GM19025 (cell line): ENCODE measurements around the gene LRRC28.

Experiments
- ATAC-seq: cut with Tn5 transposase; IDR thresholded peaks from one replicate; pipeline ENCODE4 v1.9.1; 2021; ENCODE audit warnings: mild to moderate bottlenecking, low read depth, moderate library complexity; ENCODE audit not compliant: unreplicated experiment

The LRRC28 gene

DNA sequence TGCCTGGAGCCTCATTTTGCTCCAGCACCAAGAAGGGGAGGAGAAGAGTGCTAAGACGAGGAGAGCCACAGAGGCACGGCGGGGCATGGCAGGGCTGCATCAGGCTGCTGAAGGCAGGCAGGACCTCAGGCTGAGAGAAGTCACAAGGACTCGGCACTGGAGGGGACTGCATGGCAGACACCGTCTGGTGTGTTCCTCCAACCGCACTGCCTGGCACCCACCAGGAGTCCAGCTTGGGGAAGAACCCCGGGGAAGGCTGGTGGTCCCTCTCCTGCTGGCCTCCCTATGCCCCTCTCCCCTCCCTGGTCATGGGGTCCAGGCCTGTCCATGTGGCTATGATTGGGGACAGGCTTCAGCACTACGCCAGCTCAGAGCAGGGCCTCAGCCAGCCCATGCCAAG, 161.3 kb downstream of the LRRC28 start:
- no peak for ATAC-seq

DNA sequence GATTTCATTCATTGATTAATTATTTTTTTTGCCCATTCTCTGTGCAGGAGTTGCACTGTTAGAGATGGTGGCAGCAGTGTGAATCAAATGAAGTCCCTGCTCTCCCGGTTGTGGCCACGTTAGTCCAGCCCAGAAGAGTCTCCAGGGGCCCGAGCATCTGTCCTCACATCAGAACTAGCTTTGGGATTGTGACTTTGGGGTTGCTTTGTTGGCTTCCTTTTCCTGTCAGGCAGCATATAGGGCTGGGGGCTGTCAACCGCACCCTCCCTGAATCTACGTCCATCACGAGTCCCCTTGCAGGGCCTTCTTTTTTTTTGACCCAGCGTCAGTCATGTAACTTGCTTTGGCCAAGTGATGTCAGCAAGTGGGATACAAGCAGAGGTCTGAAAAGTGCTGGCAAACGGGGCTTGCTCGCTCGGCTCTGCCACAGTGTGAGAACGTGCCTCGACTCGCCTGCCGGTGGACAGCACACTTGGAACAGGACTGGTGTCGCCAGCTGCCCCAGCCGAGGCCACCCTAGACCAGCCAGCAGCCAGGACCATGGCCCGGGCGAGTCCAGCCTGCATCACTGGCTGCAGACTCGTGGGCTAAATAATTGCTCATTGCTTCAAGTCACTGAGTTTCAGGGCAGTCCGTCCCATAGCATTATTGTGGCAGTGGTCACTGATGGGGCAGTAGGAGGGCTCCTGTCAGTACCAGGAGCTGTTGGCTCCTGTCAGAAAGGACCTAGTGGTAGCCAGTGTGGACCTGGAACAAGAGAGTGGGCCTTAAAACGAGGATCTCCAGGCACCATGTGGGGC, 162.9 kb downstream of the LRRC28 start:
- ATAC-seq = no peak

DNA sequence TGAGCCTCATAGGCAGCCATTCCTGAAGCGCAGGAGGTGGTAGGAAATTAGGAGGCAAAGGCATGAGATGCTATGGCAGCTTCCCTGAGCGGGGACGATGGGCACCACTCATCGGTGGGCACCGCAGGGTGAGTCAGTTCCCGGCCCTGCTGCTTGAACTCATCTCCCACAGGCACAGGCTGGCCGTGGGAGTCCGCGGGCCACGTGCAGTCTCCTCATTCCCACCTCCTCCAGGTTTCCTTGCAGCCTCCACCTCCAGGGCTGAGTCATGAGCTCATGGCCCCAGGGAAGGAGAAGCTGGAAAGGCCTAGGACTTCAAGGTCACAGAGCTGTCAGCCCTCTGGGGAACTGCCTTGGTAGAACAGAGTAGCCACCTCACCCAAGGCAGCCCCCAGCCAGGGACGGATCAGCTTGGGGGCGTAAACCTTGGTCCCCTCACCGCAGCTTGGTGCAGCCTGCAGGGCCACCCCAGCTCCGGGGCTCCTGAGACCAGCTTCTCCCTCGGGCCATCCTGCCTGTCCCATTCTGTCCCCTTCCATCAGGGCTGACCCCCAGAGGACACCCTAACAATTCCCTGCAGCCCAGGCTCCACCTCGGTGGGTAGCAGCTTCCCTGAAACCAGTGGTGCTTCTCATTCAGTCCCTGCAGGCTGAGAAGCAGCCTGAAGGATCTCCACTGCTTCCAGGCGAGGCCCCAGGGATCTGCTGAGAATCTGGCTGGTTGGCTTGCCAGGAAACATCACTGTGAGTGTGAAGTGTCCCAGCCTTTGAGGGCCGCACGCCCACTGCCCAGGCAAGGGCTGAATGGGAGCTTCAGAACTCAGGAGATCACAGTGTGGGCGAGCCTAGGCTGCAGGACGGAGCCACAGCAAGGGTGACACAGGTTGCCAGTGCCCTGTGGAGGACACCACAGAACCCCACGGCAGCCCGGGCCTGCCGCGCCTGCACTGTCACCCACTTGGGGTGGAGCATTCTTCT, 163.8 kb downstream of the LRRC28 start:
- no peak for ATAC-seq

DNA sequence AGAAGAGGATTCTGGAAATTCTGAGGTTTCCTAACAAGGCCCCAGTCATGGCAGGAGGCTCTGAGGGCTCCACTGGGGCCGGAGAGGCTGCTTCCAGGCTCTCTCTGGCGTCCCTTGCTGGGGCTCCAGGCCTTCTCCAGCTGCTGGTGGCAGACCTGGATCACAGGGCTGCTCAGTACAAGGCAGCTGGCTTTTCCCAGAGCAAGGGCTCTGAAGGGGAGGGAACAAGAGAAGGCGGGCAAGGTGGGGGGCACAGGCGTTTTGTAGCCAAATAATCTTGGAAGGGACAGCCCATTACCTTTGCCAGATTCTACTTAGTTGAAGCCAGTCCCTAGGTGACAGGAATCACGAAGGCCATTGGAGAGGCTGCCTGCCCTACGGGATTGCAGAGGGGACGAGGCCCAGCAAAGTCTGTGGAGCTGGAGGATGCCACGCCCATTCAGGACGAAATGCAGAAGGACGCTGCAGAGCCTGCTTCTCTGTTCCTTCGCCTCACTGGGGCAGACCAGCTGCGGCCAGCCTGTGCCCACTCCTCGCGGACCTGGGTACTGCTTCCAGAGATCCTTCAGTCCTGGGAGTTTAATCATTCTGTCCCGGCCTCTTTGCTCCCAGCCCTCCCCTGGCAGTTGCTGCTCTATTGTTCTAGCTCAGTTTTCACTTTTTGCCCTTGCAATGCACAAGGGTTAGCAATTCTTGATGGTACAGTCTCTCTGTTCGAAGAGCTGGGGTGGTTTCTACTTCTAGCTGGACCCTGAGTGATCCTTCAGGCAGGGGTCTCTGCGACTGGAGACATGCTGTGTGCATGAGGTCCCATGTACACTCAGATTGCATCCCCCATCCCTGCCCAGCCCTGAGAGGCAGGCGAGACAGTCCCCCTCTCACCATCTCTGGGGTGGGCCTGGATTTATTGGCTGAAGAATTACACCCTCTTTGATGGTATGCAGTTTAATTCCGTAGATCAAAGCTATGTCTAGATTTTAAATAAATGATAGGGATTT, 165.2 kb downstream of the LRRC28 start:
- ATAC-seq = no peak

DNA sequence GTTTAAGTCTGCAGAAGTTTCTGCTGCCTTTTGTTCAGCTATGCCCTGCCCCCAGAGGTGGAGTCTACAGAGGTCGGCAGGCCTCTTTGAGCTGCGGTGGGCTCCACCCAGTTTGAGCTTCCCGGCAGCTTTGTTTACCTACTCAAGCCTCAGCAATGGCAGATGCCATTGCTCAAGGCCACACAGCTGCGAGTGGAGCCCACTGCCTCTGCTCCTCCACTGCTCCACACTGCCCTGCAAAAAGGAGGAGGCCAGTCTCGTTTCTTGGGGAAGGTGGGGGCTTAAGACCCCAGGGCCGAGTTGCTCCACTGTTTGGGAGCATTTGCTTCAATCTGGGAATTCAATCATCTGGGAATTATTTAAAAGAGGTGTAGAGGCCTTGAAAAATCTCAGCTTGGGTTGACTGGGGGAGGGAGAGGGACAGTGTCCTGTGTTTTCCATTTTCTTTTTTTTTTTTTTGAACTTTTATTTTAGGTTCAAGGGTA, 169.9 kb downstream of the LRRC28 start:
- no peak for ATAC-seq

DNA sequence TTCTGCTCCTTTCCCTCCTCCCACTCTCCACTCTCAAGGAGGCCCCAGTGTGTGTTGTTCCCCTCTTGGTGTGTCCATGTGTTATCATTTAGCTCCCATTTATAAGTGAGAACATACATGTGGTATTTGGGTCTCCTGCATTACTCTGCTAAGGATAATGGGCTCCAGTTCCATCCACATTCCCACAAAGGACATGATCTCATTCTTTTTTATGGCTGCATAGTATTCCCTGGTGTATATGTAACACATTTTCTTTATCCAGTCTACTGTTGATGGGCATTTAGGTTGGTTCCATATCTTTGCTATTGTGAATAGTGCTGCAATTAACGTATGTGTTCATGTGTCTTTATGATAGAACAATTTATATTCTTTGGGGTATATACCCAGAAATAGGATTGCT, 170.5 kb downstream of the LRRC28 start:
- ATAC-seq = no peak

DNA sequence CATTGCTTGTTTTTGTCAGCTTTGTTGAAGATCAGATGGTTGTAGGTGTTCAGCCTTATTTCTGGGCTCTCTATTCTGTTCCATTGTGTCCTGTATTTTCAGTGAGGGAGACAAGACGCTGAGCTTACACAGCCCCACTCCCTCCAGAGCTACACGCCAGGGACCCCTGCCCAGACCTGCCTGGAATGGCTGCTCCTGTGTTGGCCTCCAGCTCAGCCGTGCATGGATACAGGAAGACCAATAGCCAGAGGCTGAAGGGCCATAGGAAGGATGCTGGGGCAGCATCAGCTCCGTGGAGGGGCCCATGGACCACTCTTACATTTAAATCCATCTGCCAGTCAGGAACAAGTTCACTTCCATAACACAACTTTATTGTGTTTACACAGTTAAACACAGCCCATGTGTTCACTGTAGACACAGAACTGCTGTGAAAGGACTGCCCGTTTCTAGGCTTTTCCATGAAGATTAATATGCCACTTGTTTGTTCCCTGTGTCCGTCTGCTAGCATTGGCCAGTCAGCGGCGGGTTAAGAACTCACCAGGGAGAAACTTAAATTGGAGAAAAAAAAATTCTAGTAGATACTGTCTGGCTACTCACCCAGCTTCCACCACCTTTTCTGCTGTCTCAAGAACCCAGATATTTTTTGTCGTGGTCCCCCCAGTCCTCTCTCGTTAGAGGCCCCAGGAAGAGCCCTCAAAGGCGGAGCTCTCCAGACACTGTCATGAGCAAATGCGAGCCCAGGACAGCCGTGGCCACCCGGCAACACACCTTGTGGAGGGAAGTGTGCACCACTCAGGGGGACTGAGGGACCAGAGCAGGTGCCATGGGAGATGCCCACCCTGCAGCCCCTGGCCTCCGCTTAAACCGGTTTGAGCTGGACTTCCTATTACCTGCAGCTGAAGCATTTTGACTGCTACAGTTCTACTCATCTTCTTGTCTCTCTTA, 172.2 kb downstream of the LRRC28 start:
- ATAC-seq = no peak

DNA sequence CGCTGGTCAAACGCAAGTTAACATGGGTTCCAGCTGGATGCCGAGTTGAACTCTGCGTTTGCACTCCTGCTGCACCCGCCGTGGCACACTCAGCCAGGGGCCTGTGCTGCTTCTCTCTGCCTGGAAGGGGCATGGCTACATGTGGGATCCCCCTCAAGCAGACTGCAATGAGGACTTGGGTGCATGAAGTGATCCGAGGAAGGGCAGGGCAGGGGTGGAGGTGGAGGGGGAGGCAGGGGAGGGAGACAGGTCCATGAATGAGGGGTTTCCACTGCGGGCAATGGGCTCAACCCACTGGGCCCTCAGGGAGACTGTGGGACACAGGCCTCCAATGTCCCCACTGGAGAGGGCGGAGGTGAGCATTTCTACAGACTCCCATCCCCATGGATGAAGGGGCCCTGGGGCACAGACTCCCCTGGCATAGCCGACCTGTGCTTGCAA, 172.9 kb downstream of the LRRC28 start:
- no peak for ATAC-seq

DNA sequence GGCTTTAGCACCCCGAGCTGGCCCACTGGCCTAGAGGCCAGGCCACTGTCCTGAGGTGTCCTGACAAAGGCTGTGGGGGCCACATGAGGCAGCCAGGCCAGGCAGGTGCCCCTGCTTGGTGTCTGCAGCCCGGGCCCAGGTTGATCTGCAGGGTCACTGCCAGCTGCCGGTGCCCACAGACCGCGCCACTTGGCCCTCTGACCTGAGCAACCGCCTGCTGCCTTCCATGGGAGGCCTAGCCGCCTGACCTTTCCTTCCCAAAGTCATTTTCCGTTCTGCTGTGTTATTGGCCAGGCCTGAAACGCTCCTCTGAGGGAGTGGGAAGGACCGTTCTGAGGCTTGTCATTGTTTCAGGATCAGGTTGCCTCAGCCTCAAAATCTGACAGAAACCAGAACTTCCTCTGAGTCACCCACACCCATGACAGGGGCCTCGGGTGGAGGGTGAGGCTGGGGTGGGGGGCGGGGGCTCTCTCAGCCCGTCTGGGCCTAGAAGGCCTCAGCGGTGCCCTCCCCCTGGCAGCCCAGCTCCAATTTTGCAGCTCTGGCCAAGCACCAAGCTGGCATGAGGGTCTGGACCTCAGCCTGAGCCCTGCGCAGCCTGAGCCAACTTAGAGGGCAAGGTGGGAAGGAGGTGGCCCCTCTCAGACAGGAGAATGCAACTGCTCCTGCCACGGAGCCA, 173.8 kb downstream of the LRRC28 start:
- ATAC-seq = peak; percentile 79

DNA sequence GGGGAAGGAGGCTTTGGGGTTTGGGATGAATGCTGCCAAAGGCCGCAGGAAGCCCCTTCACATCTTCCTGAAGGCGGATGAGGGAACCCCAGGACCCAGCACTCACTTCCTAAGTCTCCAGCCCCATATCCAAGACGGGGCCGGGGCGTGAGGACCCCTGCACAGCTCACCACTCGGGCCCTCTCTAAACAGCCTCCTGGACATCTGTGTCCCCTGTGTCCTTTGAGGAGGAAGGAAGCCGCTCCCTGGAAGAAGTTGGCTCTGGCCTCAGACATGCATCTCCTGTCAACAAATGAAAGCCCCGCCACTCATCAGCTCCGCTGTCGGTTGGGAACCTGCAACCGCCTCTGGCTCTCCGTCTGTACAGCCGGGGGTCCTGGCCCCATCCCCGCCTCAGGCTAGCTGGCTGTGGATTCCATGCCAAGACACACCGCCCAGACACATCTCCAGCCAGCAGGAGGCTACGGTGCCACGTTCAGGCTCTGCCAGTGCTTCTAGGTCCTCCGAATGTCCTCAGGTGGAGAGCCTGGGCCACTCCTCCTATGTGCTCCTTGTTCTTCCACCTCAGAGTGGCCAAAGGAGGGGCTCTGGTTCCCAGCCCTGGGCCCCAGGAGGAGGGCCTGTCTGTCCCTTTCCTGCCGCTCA, 174.5 kb downstream of the LRRC28 start:
- ATAC-seq = no peak

DNA sequence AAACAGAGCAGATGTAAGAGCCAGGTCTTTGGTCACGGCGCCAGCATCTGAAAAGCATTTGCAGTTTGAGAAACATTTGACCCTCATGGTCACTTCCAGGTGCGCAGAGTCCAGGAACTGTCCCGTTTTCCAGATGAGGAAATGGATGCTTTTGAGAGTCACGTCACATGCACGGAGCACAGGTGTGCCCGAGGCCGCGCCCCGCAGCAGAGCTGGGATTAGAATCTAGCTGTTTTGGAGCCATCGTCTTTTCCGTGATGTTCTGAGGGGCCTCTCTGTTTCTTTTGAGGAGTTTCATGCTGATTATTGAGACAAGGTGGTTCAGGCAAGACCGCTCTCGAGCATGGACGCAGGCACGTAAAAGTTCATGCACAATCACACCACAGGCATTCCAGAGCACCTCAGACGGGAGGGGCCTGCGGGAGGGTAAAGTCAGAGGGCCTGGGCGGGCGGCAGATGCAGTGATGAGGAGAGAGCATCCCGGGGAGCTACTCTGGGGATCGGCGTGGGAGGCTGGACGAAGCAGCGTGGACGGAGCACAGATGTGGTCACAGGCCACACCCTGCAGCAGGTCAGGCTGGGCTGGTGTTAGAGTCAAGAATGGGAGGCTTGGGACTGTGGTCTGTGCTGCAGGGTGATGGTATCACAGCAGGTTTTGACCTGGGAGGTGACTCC, 175.3 kb downstream of the LRRC28 start:
- ATAC-seq = no peak

DNA sequence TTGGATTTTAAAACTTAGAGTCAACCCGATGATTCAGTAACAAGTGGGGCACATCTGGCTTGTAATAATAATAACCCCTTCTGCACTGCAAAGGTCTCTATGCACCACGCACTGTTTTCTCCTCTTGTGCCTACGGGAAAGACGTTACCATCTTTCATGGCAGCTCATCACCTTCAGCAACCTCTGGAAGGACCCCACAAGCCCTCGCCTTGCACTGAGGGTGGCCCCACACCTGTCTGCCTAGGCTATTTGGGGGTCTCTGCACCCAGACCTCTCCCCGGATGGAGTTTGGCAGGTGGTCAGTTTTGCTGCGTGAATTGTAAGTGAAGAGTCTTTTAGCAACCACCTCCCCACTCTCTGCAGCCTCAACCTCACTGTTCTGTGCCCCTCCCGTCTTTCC, 175.9 kb downstream of the LRRC28 start:
- no peak for ATAC-seq

DNA sequence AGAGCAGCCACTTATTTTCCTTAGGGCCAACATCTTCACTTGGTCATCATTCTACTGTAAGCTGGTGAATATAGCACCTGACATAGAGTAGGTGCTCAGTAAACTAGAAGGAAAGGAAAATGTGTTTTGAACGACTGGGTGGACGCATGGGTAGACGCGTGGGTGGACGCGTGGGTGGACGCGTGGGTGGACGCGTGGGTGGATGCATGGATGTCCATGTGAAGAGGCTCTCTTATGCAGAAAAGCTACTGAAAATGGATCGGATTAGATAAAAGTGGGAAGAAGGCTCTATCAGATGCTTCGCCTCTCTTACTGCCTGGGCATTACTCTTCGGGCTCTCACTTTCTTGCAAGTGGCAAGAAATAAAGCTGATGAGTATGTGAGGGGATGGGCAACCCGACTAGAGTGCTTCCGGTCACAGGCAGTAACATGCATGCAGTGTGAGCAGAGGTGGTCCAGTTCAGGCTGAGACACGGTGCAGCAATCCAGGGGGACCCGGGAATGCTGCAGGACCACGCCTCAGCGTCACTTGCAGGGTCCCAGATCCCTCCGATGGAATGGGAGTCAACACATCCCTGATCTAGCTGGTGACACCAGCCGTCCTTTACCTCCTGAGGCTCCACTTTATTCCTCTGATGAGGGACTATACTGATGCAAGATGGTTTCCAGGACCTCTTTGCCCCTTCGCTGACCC, 176.5 kb downstream of the LRRC28 start:
- ATAC-seq = no peak

DNA sequence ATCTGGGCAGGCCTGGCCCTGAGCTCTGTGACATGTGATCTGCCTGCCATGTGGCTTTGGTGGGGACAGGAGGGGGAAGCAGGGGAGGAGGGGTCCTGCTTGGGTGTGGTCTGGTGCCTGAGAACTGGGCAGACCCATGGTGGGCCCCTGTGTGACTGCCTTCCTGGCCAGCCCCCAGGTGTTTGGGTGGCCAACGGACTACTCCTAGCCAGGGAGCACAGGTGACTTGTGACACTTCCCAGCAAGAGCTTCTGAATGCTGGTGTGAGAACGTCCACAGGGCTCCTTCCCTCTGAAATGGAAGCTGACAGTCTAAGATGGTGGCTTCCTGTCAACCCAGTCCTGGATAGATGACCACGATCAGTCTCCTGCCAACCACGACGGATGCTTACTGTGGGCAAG, 178.4 kb downstream of the LRRC28 start:
- ATAC-seq = no peak

DNA sequence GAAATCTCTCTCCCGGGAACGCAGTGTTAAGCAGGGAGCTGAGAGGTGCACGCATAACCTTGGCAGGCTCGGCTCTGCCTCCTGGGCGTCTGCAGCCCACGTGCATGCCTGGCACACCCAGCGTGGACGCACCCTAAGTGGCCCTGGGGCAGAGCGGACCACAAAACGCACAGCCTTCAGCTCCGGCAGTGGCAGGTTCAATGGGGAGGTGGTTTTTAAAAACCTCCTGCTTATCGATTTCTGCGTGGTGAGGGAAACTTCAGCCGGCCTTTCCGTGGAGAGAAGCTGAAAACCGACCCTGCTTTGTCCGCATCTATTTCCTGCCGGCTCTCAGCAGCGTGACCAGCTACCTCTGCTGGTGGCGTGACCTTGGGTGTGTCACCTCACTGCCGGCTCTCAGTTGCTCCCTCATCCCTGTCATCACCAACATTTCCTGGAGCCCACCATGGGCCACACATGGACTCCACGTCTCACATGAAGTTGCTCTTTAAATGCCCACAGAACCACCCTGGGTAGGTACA, 179.7 kb downstream of the LRRC28 start:
- no peak for ATAC-seq

DNA sequence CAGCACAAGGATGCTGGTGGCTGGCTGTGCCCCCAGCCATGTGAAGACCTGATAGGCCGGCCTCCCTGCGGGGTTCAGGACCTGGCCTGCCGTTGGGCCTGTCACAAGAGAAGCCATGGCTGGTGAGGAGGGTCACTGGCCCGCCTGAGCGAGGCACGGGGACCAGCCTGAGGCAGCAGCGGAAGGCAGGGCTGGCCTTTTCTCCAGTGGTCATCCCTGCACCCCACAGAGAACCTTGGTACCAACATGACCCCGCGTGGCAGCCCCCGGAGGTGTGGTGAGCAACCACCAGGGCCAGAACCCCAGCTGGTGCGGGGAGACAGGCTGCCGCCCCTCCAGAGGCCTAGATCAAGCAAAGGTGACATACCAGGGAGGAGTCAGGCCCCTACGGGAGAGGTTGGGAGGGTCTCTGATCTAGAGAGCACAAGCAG, 180.4 kb downstream of the LRRC28 start:
- ATAC-seq = no peak
